Measurements from ENCODE around the gene HPSE2. TPM values are rescaled to one million over a fixed set of nuclear protein-coding genes. Genes with fewer than 3 reads are reported as not detected.
"Not testable (repeated sequence)": the region's sequence is repeated elsewhere in the genome, so short reads cannot be mapped to it uniquely, and the experiment has no call there.

Gene HPSE2
- total RNA-seq, 1 donor from 2014 or later: not detected

GRCh38 chr10:98509745-98510144 is 725.9 kb downstream of the HPSE2 start:
- Mint-ChIP-seq H3K9me3 (ENCODE audit: unreplicated experiment) (no peaks in the 10 kb centered on the region), H3K27ac (ENCODE audit: unreplicated experiment) (no peak overlapping the region), H3K36me3 (ENCODE audit: low read depth, unreplicated experiment) (no peaks in the 10 kb centered on the region), H3K27me3 (ENCODE audit: unreplicated experiment) (peaks cover 1% of the 10 kb centered on the region), H3K4me3 (ENCODE audit: unreplicated experiment) (no peak overlapping the region), H3K4me1 (ENCODE audit: unreplicated experiment) (no peaks in the 10 kb centered on the region)
- DNase-seq (ENCODE audit: low spot score): no peak
- TF ChIP-seq CTCF (IDR thresholded peaks at IDR 0.05; ENCODE audit: unreplicated experiment): no peak

GRCh38 chr10:98502535-98502934 is 733.1 kb downstream of the HPSE2 start:
- H3K4me1 Mint-ChIP-seq (ENCODE audit: unreplicated experiment); H3K9me3 Mint-ChIP-seq (ENCODE audit: unreplicated experiment); H3K4me3 Mint-ChIP-seq (ENCODE audit: unreplicated experiment); DNase-seq (ENCODE audit: low spot score); H3K36me3 Mint-ChIP-seq (ENCODE audit: low read depth, unreplicated experiment); H3K27ac Mint-ChIP-seq (ENCODE audit: unreplicated experiment); H3K27me3 Mint-ChIP-seq (ENCODE audit: unreplicated experiment): not testable (repeated sequence)

GRCh38 chr10:98492763-98493162 is 742.9 kb downstream of the HPSE2 start:
- H3K4me1 Mint-ChIP-seq (ENCODE audit: unreplicated experiment): no peaks in the 10 kb centered on the region
- H3K9me3 Mint-ChIP-seq (ENCODE audit: unreplicated experiment): peaks cover 6% of the 10 kb centered on the region
- no peak overlapping the region for H3K4me3 Mint-ChIP-seq (ENCODE audit: unreplicated experiment)
- H3K36me3 Mint-ChIP-seq (ENCODE audit: low read depth, unreplicated experiment): peaks cover 3% of the 10 kb centered on the region
- no peaks in the 10 kb centered on the region for H3K27me3 Mint-ChIP-seq (ENCODE audit: unreplicated experiment)
- no peak overlapping the region for H3K27ac Mint-ChIP-seq (ENCODE audit: unreplicated experiment)
- TF ChIP-seq CTCF (IDR thresholded peaks at IDR 0.05; ENCODE audit: unreplicated experiment): no peak
- DNase-seq (ENCODE audit: low spot score): no peak

- no peak for TF ChIP-seq CTCF (IDR thresholded peaks at IDR 0.05; ENCODE audit: unreplicated experiment)
These were observed 745.8 kb downstream of the HPSE2 start for GRCh38 chr10:98489561-98490481.

GRCh38 chr10:98488669-98489430 is 746.8 kb downstream of the HPSE2 start:
- H3K36me3 Mint-ChIP-seq (ENCODE audit: low read depth, unreplicated experiment): no peaks in the 10 kb centered on the region
- H3K4me3 Mint-ChIP-seq (ENCODE audit: unreplicated experiment): no peak overlapping the region
- no peak for DNase-seq (ENCODE audit: low spot score)
- no peaks in the 10 kb centered on the region for H3K27me3 Mint-ChIP-seq (ENCODE audit: unreplicated experiment)
- H3K9me3 Mint-ChIP-seq (ENCODE audit: unreplicated experiment): no peaks in the 10 kb centered on the region
- no peaks in the 10 kb centered on the region for H3K4me1 Mint-ChIP-seq (ENCODE audit: unreplicated experiment)
- no peak overlapping the region for H3K27ac Mint-ChIP-seq (ENCODE audit: unreplicated experiment)
- no peak for TF ChIP-seq CTCF (IDR thresholded peaks at IDR 0.05; ENCODE audit: unreplicated experiment)

More at GRCh38 chr10:98489561-98490481, 745.8 kb downstream of the HPSE2 start:
- H3K36me3 Mint-ChIP-seq (ENCODE audit: low read depth, unreplicated experiment): no peaks in the 10 kb centered on the region
- no peaks in the 10 kb centered on the region for H3K4me1 Mint-ChIP-seq (ENCODE audit: unreplicated experiment)
- no peak for DNase-seq (ENCODE audit: low spot score)
- H3K4me3 Mint-ChIP-seq (ENCODE audit: unreplicated experiment): no peak overlapping the region
- no peak overlapping the region for H3K27ac Mint-ChIP-seq (ENCODE audit: unreplicated experiment)
- no peaks in the 10 kb centered on the region for H3K9me3 Mint-ChIP-seq (ENCODE audit: unreplicated experiment)
- no peaks in the 10 kb centered on the region for H3K27me3 Mint-ChIP-seq (ENCODE audit: unreplicated experiment)

Data from endothelial cell (in vitro differentiated cells).